Loucy (cell line): ENCODE data around the gene MYOZ1.

Experiments
- CTCF ChIP-seq: fragments of 200-600 bp; sonication (generic); conservative IDR thresholded peaks from 2 replicates; pipeline ENCODE4 v1.5.1; 2014; ENCODE audit warnings: mild to moderate bottlenecking, antibody characterized with exemption, low read length
- EZH2phosphoT487 ChIP-seq: fragments of 200-600 bp; IDR thresholded peaks from 2 replicates; pipeline ENCODE4 v1.6.1; 2018; ENCODE audit warnings: antibody characterized with exemption, mild to moderate bottlenecking, moderate library complexity, borderline replicate concordance

DNA sequence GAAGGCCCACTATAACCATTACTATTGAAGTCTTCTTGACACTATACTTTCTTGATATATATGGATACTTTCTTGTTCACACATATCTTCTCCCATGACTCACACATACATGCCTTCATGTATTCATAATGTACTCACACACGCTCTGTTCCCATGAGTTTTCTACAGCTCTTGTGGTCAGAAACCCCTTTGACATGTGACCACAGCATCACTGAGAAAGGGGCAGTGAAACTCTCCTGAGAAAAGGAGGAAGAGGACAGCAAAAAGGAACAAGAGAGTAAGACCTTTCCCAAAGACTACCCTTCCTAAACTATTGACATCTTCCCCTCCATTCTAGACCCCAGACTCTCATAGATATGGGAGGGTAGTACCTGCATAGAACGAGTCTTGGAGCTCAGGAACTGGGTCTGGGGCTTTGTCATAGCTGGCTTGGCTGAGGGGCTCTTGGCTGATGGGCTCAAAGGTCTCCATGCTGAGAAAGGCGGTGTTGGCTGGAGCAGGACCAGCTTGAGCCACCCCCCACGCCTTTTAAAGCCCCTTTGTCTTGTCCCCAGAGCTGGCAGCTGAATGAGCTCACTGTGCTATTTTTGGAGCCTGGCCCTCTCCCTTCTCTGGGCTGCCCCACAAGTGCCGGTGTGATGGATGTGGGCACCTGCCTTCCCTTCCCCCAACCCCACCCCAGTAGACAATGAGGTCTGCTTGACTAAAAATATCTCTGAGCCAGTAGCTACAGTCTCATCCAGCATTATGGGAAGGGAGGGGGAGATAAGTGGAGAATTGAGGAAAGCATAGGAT lies 9.5 kb upstream of the MYOZ1 start:
- TF ChIP-seq CTCF = no peak
- no peak for TF ChIP-seq EZH2phosphoT487
